ENCODE results near the gene SRGAP2B.
"Not testable (repeated sequence)": the region's sequence is repeated elsewhere in the genome, so short reads cannot be mapped to it uniquely, and the experiment has no call there.

Gene SRGAP2B

DNA sequence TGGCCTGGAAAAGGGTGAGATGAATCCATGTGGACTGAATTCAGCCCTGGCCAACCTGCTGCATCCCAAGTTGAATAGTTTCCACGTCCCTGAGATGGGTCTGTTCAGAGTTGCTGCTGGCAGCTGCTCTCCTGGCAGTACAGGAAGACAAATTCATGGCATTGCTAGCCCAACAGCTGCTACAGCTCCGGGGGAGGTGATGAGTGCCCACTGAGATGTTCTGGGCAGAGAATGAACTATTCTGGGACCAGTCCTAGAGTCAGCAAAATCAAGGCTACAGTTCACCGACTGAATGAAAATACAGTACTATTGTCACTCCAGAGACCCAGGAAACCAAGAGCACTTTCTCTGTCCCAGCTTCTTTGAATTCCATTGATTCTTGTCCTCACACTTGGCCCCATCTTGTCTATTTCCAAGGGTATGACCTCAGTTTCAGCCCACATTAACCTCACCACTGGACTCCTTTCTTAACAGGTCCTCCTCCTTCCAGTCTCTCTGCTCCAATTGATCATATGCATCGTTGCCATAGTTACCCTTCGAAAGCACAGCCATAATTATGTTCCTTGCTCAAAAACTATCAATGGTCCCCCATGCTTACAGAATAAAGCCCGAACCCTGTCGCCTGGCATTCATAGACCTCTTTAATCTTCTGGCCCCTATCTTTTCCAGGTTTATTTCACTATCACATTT, 108.8 kb downstream of the SRGAP2B start:
- not testable (repeated sequence) for H3K36me3 ChIP-seq (ENCODE audit: control insufficient read depth, low read length); H3K27ac ChIP-seq (ENCODE audit: low read depth, low read length); H3F3A ChIP-seq (ENCODE audit: control insufficient read depth, insufficient read depth); H3K4me3 ChIP-seq (ENCODE audit: low read length); H3K9me2 ChIP-seq (replicated peaks; ENCODE audit: control insufficient read depth, low read length); H3K79me2 ChIP-seq (ENCODE audit: control insufficient read depth, low read length); H3K27me3 ChIP-seq (ENCODE audit: control insufficient read depth, low read length); H3K4me2 ChIP-seq (ENCODE audit: low read length); H3K4me1 ChIP-seq (ENCODE audit: control insufficient read depth, low read length); H4K20me1 ChIP-seq (ENCODE audit: control insufficient read depth, insufficient read depth, low read depth, low read length); H3K9me3 ChIP-seq (ENCODE audit: control insufficient read depth, insufficient read depth, low read length)

GRCh38 chr1:144985550-144986170, 109.5 kb downstream of the SRGAP2B start:
- H3K9me3 ChIP-seq (ENCODE audit: control insufficient read depth, insufficient read depth, low read length); H3K27ac ChIP-seq (ENCODE audit: low read depth, low read length); H4K20me1 ChIP-seq (ENCODE audit: control insufficient read depth, insufficient read depth, low read depth, low read length); H3K9me2 ChIP-seq (replicated peaks; ENCODE audit: control insufficient read depth, low read length); H3K4me2 ChIP-seq (ENCODE audit: low read length); H3K4me1 ChIP-seq (ENCODE audit: control insufficient read depth, low read length); H3K4me3 ChIP-seq (ENCODE audit: low read length); H3K27me3 ChIP-seq (ENCODE audit: control insufficient read depth, low read length); H3K36me3 ChIP-seq (ENCODE audit: control insufficient read depth, low read length); H3F3A ChIP-seq (ENCODE audit: control insufficient read depth, insufficient read depth); H3K79me2 ChIP-seq (ENCODE audit: control insufficient read depth, low read length): not testable (repeated sequence)

DNA sequence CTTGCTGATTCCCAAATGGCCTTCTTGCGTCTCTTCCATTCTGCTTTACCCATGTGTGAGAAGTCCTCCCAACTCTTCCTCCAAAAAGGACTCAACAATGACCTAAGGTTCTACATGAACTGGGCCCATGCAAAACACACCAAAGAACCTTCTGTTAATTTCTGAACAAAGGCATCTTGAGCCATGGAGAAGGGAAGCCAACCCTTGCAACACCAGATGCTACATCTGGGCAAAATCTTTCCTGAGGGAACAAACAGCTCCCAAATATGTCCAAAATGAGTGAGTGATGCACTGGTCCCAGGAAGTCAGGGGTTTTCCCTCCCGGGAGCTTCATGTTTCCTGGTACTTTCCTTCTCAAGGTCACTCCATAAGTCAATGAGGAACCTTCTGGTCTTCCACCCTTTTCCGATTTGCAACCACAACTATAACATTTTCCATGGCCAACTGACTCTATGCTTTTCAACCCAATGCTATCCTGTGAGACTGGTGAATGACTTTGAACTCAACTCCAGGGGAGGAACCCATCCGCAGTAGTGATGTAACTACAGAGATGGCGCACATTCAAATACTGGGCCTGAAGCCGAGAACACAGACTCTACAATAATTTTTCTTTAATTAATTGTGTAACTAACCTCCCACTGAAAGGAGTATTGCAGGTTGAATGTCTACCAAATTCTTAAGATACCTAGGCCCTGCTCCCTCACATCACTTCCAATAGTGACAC, 112.2 kb downstream of the SRGAP2B start:
- not testable (repeated sequence) for H3K4me3 ChIP-seq (ENCODE audit: low read length); H3K36me3 ChIP-seq (ENCODE audit: control insufficient read depth, low read length); H4K20me1 ChIP-seq (ENCODE audit: control insufficient read depth, insufficient read depth, low read depth, low read length); H3K79me2 ChIP-seq (ENCODE audit: control insufficient read depth, low read length); H3K4me2 ChIP-seq (ENCODE audit: low read length); H3K27me3 ChIP-seq (ENCODE audit: control insufficient read depth, low read length); H3K9me3 ChIP-seq (ENCODE audit: control insufficient read depth, insufficient read depth, low read length); H3K9me2 ChIP-seq (replicated peaks; ENCODE audit: control insufficient read depth, low read length); H3K27ac ChIP-seq (ENCODE audit: low read depth, low read length); H3F3A ChIP-seq (ENCODE audit: control insufficient read depth, insufficient read depth); H3K4me1 ChIP-seq (ENCODE audit: control insufficient read depth, low read length)

- not testable (repeated sequence) for H3K27me3 ChIP-seq (ENCODE audit: control insufficient read depth, low read length); H3K9me3 ChIP-seq (ENCODE audit: control insufficient read depth, insufficient read depth, low read length); H3F3A ChIP-seq (ENCODE audit: control insufficient read depth, insufficient read depth); H3K79me2 ChIP-seq (ENCODE audit: control insufficient read depth, low read length); H4K20me1 ChIP-seq (ENCODE audit: control insufficient read depth, insufficient read depth, low read depth, low read length); H3K9me2 ChIP-seq (replicated peaks; ENCODE audit: control insufficient read depth, low read length); H3K27ac ChIP-seq (ENCODE audit: low read depth, low read length); H3K36me3 ChIP-seq (ENCODE audit: control insufficient read depth, low read length); H3K4me2 ChIP-seq (ENCODE audit: low read length); H3K4me3 ChIP-seq (ENCODE audit: low read length); H3K4me1 ChIP-seq (ENCODE audit: control insufficient read depth, low read length)
Observed at GRCh38 chr1:144981157-144981556, 114.0 kb downstream of the SRGAP2B start.

DNA sequence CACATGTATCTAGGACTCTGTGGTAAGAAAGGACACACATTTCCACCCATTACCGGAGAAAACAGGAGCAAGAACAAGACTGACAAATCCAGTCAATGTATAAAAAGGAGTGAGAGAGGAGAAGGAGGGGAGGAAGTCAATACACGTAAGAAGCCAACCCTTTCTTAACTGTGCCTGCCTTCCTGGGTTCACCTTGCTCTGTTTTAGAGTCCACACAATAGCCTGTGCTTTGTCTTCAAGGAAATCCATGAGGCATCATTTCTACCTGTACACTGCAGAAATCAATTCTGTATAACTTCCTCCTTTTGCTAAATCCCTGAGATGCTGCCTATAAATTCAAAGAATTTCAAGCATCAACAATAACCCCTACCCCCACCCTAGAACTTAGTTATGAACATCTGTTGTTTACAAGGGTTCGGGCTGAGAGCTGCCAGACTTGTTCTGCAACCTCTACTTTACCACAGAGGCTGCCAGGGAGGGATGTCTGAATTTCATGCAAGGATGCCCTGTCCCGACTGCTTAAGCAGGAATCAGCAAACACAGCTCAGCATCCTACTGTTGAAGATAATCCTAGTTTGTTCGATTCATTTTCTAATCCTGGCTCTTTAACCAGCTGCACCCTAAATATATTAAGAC, 115.0 kb downstream of the SRGAP2B start:
- H3K4me2 ChIP-seq (ENCODE audit: low read length); H3F3A ChIP-seq (ENCODE audit: control insufficient read depth, insufficient read depth); H3K36me3 ChIP-seq (ENCODE audit: control insufficient read depth, low read length); H3K9me2 ChIP-seq (replicated peaks; ENCODE audit: control insufficient read depth, low read length); H3K27me3 ChIP-seq (ENCODE audit: control insufficient read depth, low read length); H4K20me1 ChIP-seq (ENCODE audit: control insufficient read depth, insufficient read depth, low read depth, low read length); H3K9me3 ChIP-seq (ENCODE audit: control insufficient read depth, insufficient read depth, low read length); H3K4me3 ChIP-seq (ENCODE audit: low read length); H3K4me1 ChIP-seq (ENCODE audit: control insufficient read depth, low read length); H3K27ac ChIP-seq (ENCODE audit: low read depth, low read length); H3K79me2 ChIP-seq (ENCODE audit: control insufficient read depth, low read length): not testable (repeated sequence)

DNA sequence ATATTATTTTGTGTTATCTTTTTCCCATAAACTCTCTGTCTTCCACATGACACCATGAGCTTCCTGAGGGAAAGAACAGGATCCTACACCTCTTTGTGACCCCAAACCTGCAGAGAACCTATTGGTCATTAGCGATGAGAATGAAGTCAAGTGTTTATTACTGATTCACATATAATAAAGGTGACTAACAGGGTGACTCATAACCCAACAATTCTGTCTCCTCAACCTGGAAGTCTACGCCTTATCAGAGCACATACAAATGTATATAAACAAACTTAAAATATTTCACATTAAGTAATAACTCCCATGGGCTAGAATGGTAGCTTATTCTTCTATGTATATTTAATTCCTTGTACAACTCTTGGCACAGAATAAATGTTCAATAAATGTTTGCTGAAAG, 117.3 kb downstream of the SRGAP2B start:
- not testable (repeated sequence) for H4K20me1 ChIP-seq (ENCODE audit: control insufficient read depth, insufficient read depth, low read depth, low read length); H3K36me3 ChIP-seq (ENCODE audit: control insufficient read depth, low read length); H3F3A ChIP-seq (ENCODE audit: control insufficient read depth, insufficient read depth); H3K9me3 ChIP-seq (ENCODE audit: control insufficient read depth, insufficient read depth, low read length); H3K4me2 ChIP-seq (ENCODE audit: low read length); H3K79me2 ChIP-seq (ENCODE audit: control insufficient read depth, low read length); H3K9me2 ChIP-seq (replicated peaks; ENCODE audit: control insufficient read depth, low read length); H3K27me3 ChIP-seq (ENCODE audit: control insufficient read depth, low read length); H3K4me1 ChIP-seq (ENCODE audit: control insufficient read depth, low read length); H3K4me3 ChIP-seq (ENCODE audit: low read length); H3K27ac ChIP-seq (ENCODE audit: low read depth, low read length)

GRCh38 chr1:144971936-144972335, 123.2 kb downstream of the SRGAP2B start:
- not testable (repeated sequence) for H3K9me3 ChIP-seq (ENCODE audit: control insufficient read depth, insufficient read depth, low read length); H3K79me2 ChIP-seq (ENCODE audit: control insufficient read depth, low read length); H3K4me2 ChIP-seq (ENCODE audit: low read length); H3K27ac ChIP-seq (ENCODE audit: low read depth, low read length); H3K27me3 ChIP-seq (ENCODE audit: control insufficient read depth, low read length); H3K4me3 ChIP-seq (ENCODE audit: low read length); H3K9me2 ChIP-seq (replicated peaks; ENCODE audit: control insufficient read depth, low read length); H3K4me1 ChIP-seq (ENCODE audit: control insufficient read depth, low read length); H4K20me1 ChIP-seq (ENCODE audit: control insufficient read depth, insufficient read depth, low read depth, low read length); H3F3A ChIP-seq (ENCODE audit: control insufficient read depth, insufficient read depth); H3K36me3 ChIP-seq (ENCODE audit: control insufficient read depth, low read length)

- not testable (repeated sequence) for H3K27ac ChIP-seq (ENCODE audit: low read depth, low read length); H3K9me3 ChIP-seq (ENCODE audit: control insufficient read depth, insufficient read depth, low read length); H3K27me3 ChIP-seq (ENCODE audit: control insufficient read depth, low read length); H3K36me3 ChIP-seq (ENCODE audit: control insufficient read depth, low read length); H3K79me2 ChIP-seq (ENCODE audit: control insufficient read depth, low read length); H3K9me2 ChIP-seq (replicated peaks; ENCODE audit: control insufficient read depth, low read length); H3K4me2 ChIP-seq (ENCODE audit: low read length); H3K4me1 ChIP-seq (ENCODE audit: control insufficient read depth, low read length); H3F3A ChIP-seq (ENCODE audit: control insufficient read depth, insufficient read depth); H3K4me3 ChIP-seq (ENCODE audit: low read length); H4K20me1 ChIP-seq (ENCODE audit: control insufficient read depth, insufficient read depth, low read depth, low read length)
Observed at GRCh38 chr1:144966488-144966887, 128.6 kb downstream of the SRGAP2B start.

Measured in DOHH2 (cell line).